HG02938 (cell line): ENCODE measurements around the gene SLC44A1.

Source experiments
- ATAC-seq: cut with Tn5 transposase; IDR thresholded peaks from one replicate; pipeline ENCODE4 v1.9.1; 2021; ENCODE audit warnings: mild to moderate bottlenecking, moderate library complexity; ENCODE audit not compliant: unreplicated experiment

The SLC44A1 gene

DNA sequence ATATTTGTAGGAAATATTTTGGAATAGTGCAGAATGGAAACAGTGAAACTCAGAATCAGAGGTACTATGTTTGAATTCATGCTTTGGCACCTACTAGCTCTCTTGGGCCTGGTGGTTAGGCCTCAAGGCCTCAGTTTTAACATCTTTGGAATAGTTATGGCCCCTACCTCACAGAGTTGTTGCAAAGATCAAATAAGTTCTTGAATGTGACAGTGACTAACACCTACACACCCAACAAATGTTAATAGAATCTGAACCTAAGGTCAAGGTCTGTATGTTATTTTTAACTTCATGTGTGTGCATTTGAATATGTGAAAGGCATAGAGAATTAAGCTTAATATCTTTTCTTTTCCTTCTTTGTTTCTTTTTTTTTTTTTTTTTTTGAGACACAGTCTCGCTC, 87.3 kb downstream of the SLC44A1 start:
- no peak for ATAC-seq

GRCh38 chr9:105332471-105332870, 88.0 kb downstream of the SLC44A1 start:
- no peak for ATAC-seq

GRCh38 chr9:105333076-105333475, 88.6 kb downstream of the SLC44A1 start:
- ATAC-seq: no peak

- ATAC-seq: no peak
These were observed 89.4 kb downstream of the SLC44A1 start for GRCh38 chr9:105333811-105334210.

DNA sequence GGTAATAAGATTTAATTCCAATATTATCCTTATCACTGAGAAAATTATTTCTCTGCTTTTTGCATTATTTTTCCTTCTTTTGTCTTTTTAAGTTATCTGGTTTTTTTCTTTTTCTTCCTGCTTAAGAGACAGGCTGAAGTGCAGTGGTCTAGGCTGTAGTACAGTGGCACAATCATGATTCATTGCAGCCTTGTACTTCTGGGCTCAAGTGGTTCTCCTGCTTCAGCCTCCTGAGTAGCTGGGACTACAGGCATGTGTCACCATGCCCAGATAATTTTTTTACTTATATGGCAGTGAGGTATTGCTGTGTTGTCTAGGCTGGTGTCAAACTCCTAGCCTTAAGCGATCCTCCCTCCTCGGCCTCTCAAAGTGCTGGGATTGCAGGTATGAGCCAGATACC, 93.9 kb downstream of the SLC44A1 start:
- ATAC-seq: no peak

- no peak for ATAC-seq
These were observed 95.4 kb downstream of the SLC44A1 start for GRCh38 chr9:105339849-105340248.

DNA sequence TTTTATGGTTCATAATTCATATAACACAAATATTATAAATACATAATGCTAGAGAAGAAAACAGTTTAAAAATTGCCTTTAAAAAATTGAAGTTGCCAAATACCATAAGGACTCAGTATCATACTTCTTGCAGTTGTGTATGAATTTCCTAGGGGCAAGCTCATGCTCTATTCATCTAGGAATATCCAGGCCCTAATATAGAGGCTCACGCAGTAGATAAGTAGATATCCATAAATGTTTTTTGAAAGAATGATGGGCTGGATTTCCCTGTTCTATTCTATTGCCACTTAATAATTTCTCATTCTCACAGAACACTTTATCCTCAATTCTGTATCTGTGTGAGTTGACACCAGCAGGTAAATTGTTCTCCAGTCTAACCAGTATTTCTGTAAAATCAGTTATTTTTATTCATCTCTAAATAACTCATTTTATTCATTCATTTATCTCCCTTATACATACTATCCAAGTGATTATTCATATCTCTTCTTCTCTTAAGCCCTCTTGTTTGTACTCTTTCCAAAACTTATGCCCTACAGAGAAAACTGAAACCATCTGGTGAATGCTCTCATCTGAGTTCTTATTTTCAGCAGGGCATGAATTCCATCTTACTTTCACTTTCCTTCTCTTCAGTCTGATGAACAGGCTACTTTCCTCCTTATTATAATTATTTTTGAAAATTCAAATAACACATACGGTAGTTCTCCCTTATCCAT, 97.1 kb downstream of the SLC44A1 start:
- ATAC-seq: peak; percentile 71

GRCh38 chr9:105342147-105342505, 97.7 kb downstream of the SLC44A1 start:
- ATAC-seq: no peak

DNA sequence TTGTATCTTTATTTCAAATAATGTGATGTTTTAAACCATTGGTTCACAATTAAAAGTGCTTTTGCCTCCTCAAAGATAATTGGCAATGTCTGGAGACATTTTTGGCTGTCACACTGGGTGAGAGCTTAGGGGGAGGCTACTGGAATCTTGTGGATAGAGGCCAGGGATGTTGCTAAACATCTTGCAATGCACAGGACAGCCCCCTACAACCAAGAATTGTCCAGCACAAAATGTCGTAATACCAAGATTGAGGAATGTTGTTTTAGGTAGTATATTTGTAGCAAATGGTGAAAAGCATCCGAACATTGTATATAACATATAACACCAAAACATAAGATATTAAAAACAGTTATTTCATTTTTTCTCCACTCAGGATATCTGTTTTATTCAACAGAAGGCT, 99.8 kb downstream of the SLC44A1 start:
- ATAC-seq: no peak

- ATAC-seq: no peak
These were observed 101.2 kb downstream of the SLC44A1 start for GRCh38 chr9:105345626-105346025.

DNA sequence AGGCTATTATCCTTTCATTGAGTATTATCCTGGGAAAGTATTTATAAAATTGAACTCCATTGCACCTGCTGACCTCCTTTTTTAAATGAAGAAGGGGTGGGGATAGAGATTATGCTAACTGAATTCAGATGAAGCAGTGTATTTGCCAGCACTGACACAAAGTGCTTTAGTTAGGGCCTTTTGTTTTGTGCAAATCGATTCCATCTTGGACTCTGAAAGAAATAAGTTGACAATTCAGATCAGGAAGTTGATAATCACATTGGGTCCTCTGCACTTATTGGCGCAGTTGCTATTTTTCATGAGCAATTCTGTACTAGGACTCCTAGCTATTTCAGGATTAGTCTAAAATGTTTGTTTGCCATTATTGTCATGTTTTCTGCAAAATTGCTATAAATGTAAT, 101.8 kb downstream of the SLC44A1 start:
- no peak for ATAC-seq

- no peak for ATAC-seq
These were observed 110.0 kb downstream of the SLC44A1 start for GRCh38 chr9:105354448-105354847.

- peak; percentile 59 for ATAC-seq
These were observed 111.3 kb downstream of the SLC44A1 start for GRCh38 chr9:105355781-105356180.

DNA sequence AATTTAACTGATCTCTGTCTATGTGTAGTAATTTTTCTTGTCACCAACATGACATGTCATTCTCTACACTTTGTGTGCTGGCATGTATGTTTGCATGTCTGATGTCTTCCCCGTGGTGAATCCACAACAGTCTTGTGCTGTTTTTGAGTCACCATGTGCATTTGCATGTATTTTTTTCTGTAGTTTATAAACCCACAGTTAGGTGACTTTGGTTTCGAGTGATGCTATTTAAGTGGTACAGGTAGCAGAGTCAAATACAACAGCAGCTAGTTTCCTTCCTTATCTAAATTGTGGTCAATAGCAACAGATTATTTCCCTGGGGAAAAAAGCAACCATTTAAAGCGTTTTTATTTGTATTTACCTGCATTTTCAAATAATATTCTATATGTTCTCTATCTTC, 113.5 kb downstream of the SLC44A1 start:
- peak; percentile 94 for ATAC-seq

- ATAC-seq: peak; percentile 25
These were observed 115.4 kb downstream of the SLC44A1 start for GRCh38 chr9:105359892-105360291.

DNA sequence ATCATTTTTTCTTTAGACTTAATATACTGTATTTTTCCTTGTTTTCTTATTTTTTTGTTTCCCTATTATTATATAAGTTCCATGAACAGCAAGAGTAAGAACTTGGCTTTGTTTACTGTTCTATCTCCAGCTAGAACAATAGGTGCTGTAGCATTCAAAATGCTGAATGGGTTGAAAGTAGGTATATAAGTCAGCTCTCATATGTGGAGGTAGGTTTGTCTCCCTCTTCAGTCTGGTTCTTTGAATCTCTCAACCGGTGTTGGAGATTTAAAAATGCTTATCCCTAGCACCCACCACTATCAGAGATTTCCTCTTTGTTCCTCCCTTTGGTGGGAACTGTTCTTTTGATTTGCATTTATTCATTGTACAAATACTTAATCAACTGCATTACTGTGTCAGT, 115.9 kb downstream of the SLC44A1 start:
- no peak for ATAC-seq

DNA sequence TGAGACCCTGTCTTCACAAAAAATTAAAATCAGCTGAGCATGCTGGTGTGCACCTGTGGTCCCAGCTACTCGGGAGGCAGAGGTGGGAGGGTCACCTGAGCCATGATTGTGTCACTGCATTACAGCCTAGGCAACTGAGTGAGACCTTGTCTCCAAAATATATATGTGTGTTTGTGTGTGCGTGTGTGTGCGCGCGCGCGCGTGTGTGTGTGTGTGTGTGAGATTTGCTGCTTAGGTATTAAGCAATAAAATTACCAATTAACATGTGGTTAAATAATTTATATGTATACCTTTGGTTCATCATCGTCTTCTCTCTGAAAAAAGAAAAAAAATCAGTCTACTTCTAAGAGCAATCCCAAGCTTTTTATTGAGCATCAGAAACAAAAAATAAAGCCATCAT, 117.4 kb downstream of the SLC44A1 start:
- no peak for ATAC-seq

- no peak for ATAC-seq
These were observed 118.0 kb downstream of the SLC44A1 start for GRCh38 chr9:105362470-105362869.

DNA sequence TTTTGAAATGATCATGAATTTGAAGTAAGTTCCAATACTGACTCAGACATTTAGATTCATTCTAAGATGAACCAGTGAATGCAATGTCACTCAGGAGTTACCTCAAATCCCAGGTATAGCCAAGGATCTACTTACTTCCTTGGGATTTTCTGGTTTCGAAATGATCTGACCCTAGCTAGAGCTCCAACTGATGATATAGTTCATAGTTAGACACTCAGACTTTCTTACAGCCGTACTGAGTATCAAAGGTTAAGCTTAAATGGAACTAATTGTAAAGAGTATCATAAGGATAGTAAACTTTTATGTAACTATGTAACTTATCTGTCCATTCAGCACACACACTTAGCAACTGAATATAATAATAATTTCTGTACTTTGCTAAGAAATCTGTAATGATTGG, 119.4 kb downstream of the SLC44A1 start:
- no peak for ATAC-seq

- ATAC-seq: no peak
These were observed 125.5 kb downstream of the SLC44A1 start for GRCh38 chr9:105369911-105370310.

DNA sequence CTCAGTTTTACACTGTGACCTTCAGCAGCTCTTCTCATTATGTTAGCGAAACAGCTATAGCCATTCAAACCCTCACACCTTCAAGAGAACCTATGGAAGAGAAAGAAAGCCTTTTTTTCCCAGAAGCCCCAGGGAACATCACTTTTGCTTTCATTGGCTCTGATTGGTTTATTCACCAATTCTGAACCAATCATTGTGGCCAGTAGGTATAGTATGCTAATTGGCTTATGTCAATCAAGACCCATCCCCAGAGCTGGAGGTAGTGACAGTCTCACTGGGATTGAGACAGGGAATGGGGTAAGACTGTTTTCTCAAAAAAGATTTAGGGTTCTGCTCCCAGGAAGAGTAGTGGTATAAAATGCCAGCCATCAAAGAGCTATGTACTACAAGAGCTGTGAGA, 129.3 kb downstream of the SLC44A1 start:
- ATAC-seq: no peak

DNA sequence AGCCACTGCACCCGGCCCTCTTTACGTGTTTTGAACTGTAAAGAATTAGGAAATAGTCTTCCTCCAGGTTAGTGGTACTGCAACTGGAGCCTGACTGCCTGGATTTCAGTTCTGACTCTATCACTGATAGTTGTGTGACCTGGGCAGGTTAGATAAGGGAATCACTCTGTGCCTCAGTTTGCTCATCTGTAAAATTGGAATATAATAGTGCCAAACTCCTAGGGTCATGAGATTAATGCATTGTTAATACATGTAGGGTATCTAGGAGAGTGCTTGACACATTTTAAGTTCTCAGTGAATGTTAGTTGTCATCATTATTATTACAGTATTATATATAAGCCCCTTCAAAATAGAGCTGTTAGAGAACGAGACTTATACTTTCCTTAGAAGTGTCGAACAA, 130.9 kb downstream of the SLC44A1 start:
- ATAC-seq: no peak

GRCh38 chr9:105376893-105377292, 132.4 kb downstream of the SLC44A1 start:
- ATAC-seq: no peak
